ENCODE results near the gene C17orf67.

DNA sequence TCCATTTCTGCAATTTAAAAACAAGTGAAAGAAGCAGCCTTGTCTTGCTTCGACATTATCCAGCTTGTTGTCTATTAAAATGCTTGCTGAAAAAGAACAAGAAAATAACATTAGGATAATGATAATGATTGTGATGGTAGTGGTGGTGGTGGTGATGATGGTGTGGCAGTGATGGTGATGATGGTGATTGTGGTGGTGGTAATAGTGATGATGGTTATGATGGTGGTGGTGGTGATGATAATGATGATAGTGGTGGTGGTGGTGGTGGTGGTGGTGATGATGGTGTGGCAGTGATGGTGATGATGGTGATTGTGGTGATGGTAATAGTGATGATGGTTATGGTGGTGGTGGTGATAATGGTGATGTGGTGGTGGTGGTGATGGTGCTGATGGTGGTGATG is 41.5 kb downstream of the C17orf67 start:
- TF ChIP-seq GATA2 (IDR thresholded peaks at IDR 0.05; ENCODE audit: low read depth, low read length) (no peak), GATA3 (IDR thresholded peaks at IDR 0.05; ENCODE audit: low read depth, low read length) (no peak)
